Activated naive CD8-positive, alpha-beta T cell treated with anti-CD3 and anti-CD28 coated beads, Interleukin-2, amount 50 U/mL, for 24 hours (primary cell): Measurements from ENCODE around the gene SV2C.

ENCODE experiments used
- ATAC-seq: fragments of 150-1000 bp; cut with Tn5 transposase; one replicate; pipeline ENCODE4 v1.10.0; 2021
- DNase-seq: peaks from one replicate; pipeline ENCODE4 v3.0.0; 2021
- H3K27ac Mint-ChIP-seq: one replicate; pipeline ENCODE4 v1.8.0; 2021; ENCODE audit warnings: mild to moderate bottlenecking, mixed read lengths
- H3K27me3 Mint-ChIP-seq: one replicate; pipeline ENCODE4 v1.8.0; 2021; ENCODE audit warnings: mixed read lengths
- H3K36me3 Mint-ChIP-seq: one replicate; pipeline ENCODE4 v1.8.0; 2021; ENCODE audit warnings: low read depth, mixed read lengths
- H3K4me1 Mint-ChIP-seq: one replicate; pipeline ENCODE4 v1.8.0; 2021; ENCODE audit warnings: mixed read lengths
- H3K4me3 Mint-ChIP-seq: one replicate; pipeline ENCODE4 v1.8.0; 2021; ENCODE audit warnings: mild to moderate bottlenecking, moderate library complexity, mixed read lengths
- H3K9me3 Mint-ChIP-seq: one replicate; pipeline ENCODE4 v1.8.0; 2021; ENCODE audit warnings: mixed read lengths

Gene SV2C

GRCh38 chr5:76194340-76194739 is 111.2 kb downstream of the SV2C start:
- no peak for ATAC-seq

GRCh38 chr5:76196457-76196856 is 113.3 kb downstream of the SV2C start:
- ATAC-seq (no peak), DNase-seq (no peak)
- Mint-ChIP-seq H3K9me3 (no peaks in the 10 kb centered on the region), H3K27ac (no peak overlapping the region), H3K4me1 (no peaks in the 10 kb centered on the region), H3K4me3 (no peak overlapping the region), H3K36me3 (no peaks in the 10 kb centered on the region), H3K27me3 (no peaks in the 10 kb centered on the region)

More at GRCh38 chr5:76194340-76194739, 111.2 kb downstream of the SV2C start:
- Mint-ChIP-seq H3K4me3 (no peak overlapping the region), H3K4me1 (no peaks in the 10 kb centered on the region), H3K9me3 (no peaks in the 10 kb centered on the region), H3K27me3 (no peaks in the 10 kb centered on the region), H3K27ac (no peak overlapping the region), H3K36me3 (no peaks in the 10 kb centered on the region)
- no peak for DNase-seq

- DNase-seq = no peak
- Mint-ChIP-seq H3K4me3 (no peak overlapping the region), H3K36me3 (no peaks in the 10 kb centered on the region), H3K9me3 (no peaks in the 10 kb centered on the region), H3K27ac (no peak overlapping the region), H3K4me1 (no peaks in the 10 kb centered on the region), H3K27me3 (no peaks in the 10 kb centered on the region)
- ATAC-seq = no peak
Measured at GRCh38 chr5:76196886-76197489, 113.8 kb downstream of the SV2C start.

GRCh38 chr5:76197726-76198125 is 114.5 kb downstream of the SV2C start:
- no peaks in the 10 kb centered on the region for H3K4me1 Mint-ChIP-seq

GRCh38 chr5:76199336-76200318 is 116.4 kb downstream of the SV2C start:
- Mint-ChIP-seq H3K9me3 (no peaks in the 10 kb centered on the region), H3K36me3 (no peaks in the 10 kb centered on the region), H3K4me1 (no peaks in the 10 kb centered on the region), H3K27me3 (no peaks in the 10 kb centered on the region), H3K4me3 (no peak overlapping the region), H3K27ac (no peak overlapping the region)
- DNase-seq = no peak
- ATAC-seq = no peak

More at GRCh38 chr5:76197726-76198125, 114.5 kb downstream of the SV2C start:
- Mint-ChIP-seq H3K27ac (no peak overlapping the region), H3K9me3 (no peaks in the 10 kb centered on the region), H3K4me3 (no peak overlapping the region), H3K36me3 (no peaks in the 10 kb centered on the region), H3K27me3 (no peaks in the 10 kb centered on the region)
- DNase-seq (no peak), ATAC-seq (no peak)

- Mint-ChIP-seq H3K36me3 (no peaks in the 10 kb centered on the region), H3K4me1 (no peaks in the 10 kb centered on the region), H3K27ac (no peak overlapping the region), H3K4me3 (no peak overlapping the region), H3K9me3 (no peaks in the 10 kb centered on the region), H3K27me3 (no peaks in the 10 kb centered on the region)
- no peak for ATAC-seq
- DNase-seq = no peak
Measured at GRCh38 chr5:76202182-76202581, 119.0 kb downstream of the SV2C start.

- ATAC-seq = no peak
- no peaks in the 10 kb centered on the region for H3K9me3 Mint-ChIP-seq
Measured at GRCh38 chr5:76204191-76204590, 121.0 kb downstream of the SV2C start.

GRCh38 chr5:76204713-76205112 is 121.5 kb downstream of the SV2C start:
- peaks cover 4% of the 10 kb centered on the region for H3K9me3 Mint-ChIP-seq
- DNase-seq = no peak
- no peak overlapping the region for H3K4me3 Mint-ChIP-seq
- no peak overlapping the region for H3K27ac Mint-ChIP-seq
- no peaks in the 10 kb centered on the region for H3K4me1 Mint-ChIP-seq
- no peak for ATAC-seq
- no peaks in the 10 kb centered on the region for H3K36me3 Mint-ChIP-seq
- no peaks in the 10 kb centered on the region for H3K27me3 Mint-ChIP-seq

More at GRCh38 chr5:76204191-76204590, 121.0 kb downstream of the SV2C start:
- no peak overlapping the region for H3K4me3 Mint-ChIP-seq
- H3K36me3 Mint-ChIP-seq = no peaks in the 10 kb centered on the region
- no peaks in the 10 kb centered on the region for H3K27me3 Mint-ChIP-seq
- DNase-seq = no peak
- H3K4me1 Mint-ChIP-seq = no peaks in the 10 kb centered on the region
- no peak overlapping the region for H3K27ac Mint-ChIP-seq

GRCh38 chr5:76207120-76207519 is 123.9 kb downstream of the SV2C start:
- Mint-ChIP-seq H3K36me3 (no peaks in the 10 kb centered on the region), H3K27ac (no peak overlapping the region), H3K27me3 (no peaks in the 10 kb centered on the region), H3K4me1 (no peaks in the 10 kb centered on the region), H3K9me3 (peaks cover 10% of the 10 kb centered on the region), H3K4me3 (no peak overlapping the region)
- no peak for ATAC-seq
- no peak for DNase-seq

GRCh38 chr5:76209297-76209696 is 126.1 kb downstream of the SV2C start:
- no peaks in the 10 kb centered on the region for H3K4me1 Mint-ChIP-seq
- no peaks in the 10 kb centered on the region for H3K36me3 Mint-ChIP-seq
- H3K27ac Mint-ChIP-seq = no peak overlapping the region
- H3K9me3 Mint-ChIP-seq = peaks cover 10% of the 10 kb centered on the region
- no peak for ATAC-seq
- no peak overlapping the region for H3K4me3 Mint-ChIP-seq
- no peak for DNase-seq
- no peaks in the 10 kb centered on the region for H3K27me3 Mint-ChIP-seq

GRCh38 chr5:76210946-76211345 is 127.8 kb downstream of the SV2C start:
- ATAC-seq (no peak), DNase-seq (no peak)
- no peak overlapping the region for H3K4me3 Mint-ChIP-seq
- no peaks in the 10 kb centered on the region for H3K36me3 Mint-ChIP-seq
- no peaks in the 10 kb centered on the region for H3K4me1 Mint-ChIP-seq
- H3K27ac Mint-ChIP-seq = no peak overlapping the region
- H3K27me3 Mint-ChIP-seq = no peaks in the 10 kb centered on the region
- peaks cover 10% of the 10 kb centered on the region for H3K9me3 Mint-ChIP-seq

GRCh38 chr5:76213858-76214257 is 130.7 kb downstream of the SV2C start:
- ATAC-seq = no peak
- no peak overlapping the region for H3K4me3 Mint-ChIP-seq
- H3K27me3 Mint-ChIP-seq = peaks cover 2% of the 10 kb centered on the region
- H3K9me3 Mint-ChIP-seq = peaks cover 10% of the 10 kb centered on the region
- DNase-seq = no peak
- no peaks in the 10 kb centered on the region for H3K4me1 Mint-ChIP-seq
- H3K27ac Mint-ChIP-seq = no peak overlapping the region
- H3K36me3 Mint-ChIP-seq = no peaks in the 10 kb centered on the region

GRCh38 chr5:76216748-76217147 is 133.6 kb downstream of the SV2C start:
- ATAC-seq (no peak), DNase-seq (no peak)
- Mint-ChIP-seq H3K4me1 (no peaks in the 10 kb centered on the region), H3K27me3 (peaks cover 2% of the 10 kb centered on the region), H3K9me3 (no peaks in the 10 kb centered on the region), H3K36me3 (no peaks in the 10 kb centered on the region), H3K4me3 (no peak overlapping the region), H3K27ac (no peak overlapping the region)

GRCh38 chr5:76219636-76220035 is 136.5 kb downstream of the SV2C start:
- Mint-ChIP-seq H3K27me3 (peaks cover 2% of the 10 kb centered on the region), H3K4me1 (no peaks in the 10 kb centered on the region), H3K36me3 (no peaks in the 10 kb centered on the region), H3K27ac (no peak overlapping the region), H3K4me3 (no peak overlapping the region), H3K9me3 (no peaks in the 10 kb centered on the region)
- no peak for DNase-seq
- no peak for ATAC-seq

- ATAC-seq (no peak), DNase-seq (no peak)
- Mint-ChIP-seq H3K9me3 (no peaks in the 10 kb centered on the region), H3K4me3 (no peak overlapping the region), H3K36me3 (no peaks in the 10 kb centered on the region), H3K4me1 (no peaks in the 10 kb centered on the region), H3K27me3 (peaks cover 2% of the 10 kb centered on the region), H3K27ac (no peak overlapping the region)
Measured at GRCh38 chr5:76221311-76221710, 138.1 kb downstream of the SV2C start.
